T-cell (primary cell): Measurements from ENCODE around the gene KDM3A. TPM values are rescaled to one million over a fixed set of nuclear protein-coding genes. Genes with fewer than 3 reads are reported as not detected.

ENCODE experiments used
- ATAC-seq, 4 experiments: fragments of 200-7000 bp in 3 of 4; fragments of 150-1000 bp in 1 of 4; cut with Tn5 transposase; replicated peaks in 1 of 4; 1 replicate in 3 of 4; 2 replicates in 1 of 4; pipeline ENCODE4 v1.10.0; 2021; ENCODE audit warnings: moderate library complexity in 3 of 4, mild to moderate bottlenecking in 2 of 4, moderate number of reproducible peaks in 1 of 4
- CTCF ChIA-PET, 2 donors: fragments of 300-600 bp; sonication (Branson Sonifier 250); formaldehyde crosslinking; loops; one replicate each; lab custom pipeline; 2022; ENCODE audit warnings: antibody characterized with exemption in 2 of 2; lab: Charles Lee
- POLR2A ChIA-PET, 2 donors: fragments of 300-600 bp; sonication (Branson Sonifier 250); formaldehyde crosslinking; loops; one replicate each; lab custom pipeline; 2022; ENCODE audit warnings: antibody characterized with exemption in 2 of 2; lab: Charles Lee
- DNase-seq, 35 experiments: peaks; one replicate each; pipeline versions ENCODE4 v3.0.0 to v3.0.0-alpha.2; 2013 to 2023
- H3K27ac ChIP-seq: one replicate; pipeline ENCODE4 v1.5.1; 2013; ENCODE audit warnings: low read length
- H3K27me3 ChIP-seq, 2 experiments: replicated peaks in 1 of 2; 1 replicate in 1 of 2; 2 replicates in 1 of 2; pipeline versions ENCODE4 v1.6.1 to v1.7.0; 2013; ENCODE audit warnings: low read length in 1 of 2, mixed read lengths in 1 of 2; ENCODE audit not compliant: control insufficient read depth in 2 of 2, insufficient read depth in 2 of 2; ENCODE audit errors: extremely low read depth in 1 of 2
- H3K36me3 ChIP-seq, 2 donors: 1 replicate in 1 of 2; 2 replicates in 1 of 2; pipeline versions ENCODE4 v1.6.1 to v1.7.0; 2013; ENCODE audit warnings: low read length in 1 of 2; ENCODE audit not compliant: control insufficient read depth in 2 of 2, insufficient read depth in 1 of 2; ENCODE audit errors: extremely low read depth in 1 of 2
- H3K4me1 ChIP-seq, 2 experiments: 1 replicate in 1 of 2; 2 replicates in 1 of 2; pipeline versions ENCODE4 v1.6.1 to v1.7.0; 2013; ENCODE audit warnings: low read length in 2 of 2, mixed read lengths in 1 of 2; ENCODE audit not compliant: insufficient read depth in 2 of 2, control insufficient read depth in 1 of 2; ENCODE audit errors: extremely low read depth in 1 of 2
- H3K4me3 ChIP-seq, 2 donors: 1 replicate in 1 of 2; 2 replicates in 1 of 2; pipeline versions ENCODE4 v1.5.1 to v1.7.0; 2013; ENCODE audit warnings: mild to moderate bottlenecking in 2 of 2, low read length in 1 of 2, moderate library complexity in 1 of 2; ENCODE audit not compliant: control insufficient read depth in 1 of 2; ENCODE audit errors: extremely low read depth in 1 of 2
- H3K9me3 ChIP-seq: 2 replicates; pipeline ENCODE4 v1.7.0; 2013
- H3K27ac Mint-ChIP-seq, 2 donors: one replicate each; pipeline ENCODE4 v1.8.0; 2020 to 2021; ENCODE audit warnings: mild to moderate bottlenecking in 2 of 2, mixed read lengths in 2 of 2
- H3K27me3 Mint-ChIP-seq, 2 donors: one replicate each; pipeline ENCODE4 v1.8.0; 2021 to 2022; ENCODE audit warnings: mixed read lengths in 2 of 2
- H3K36me3 Mint-ChIP-seq: one replicate; pipeline ENCODE4 v1.8.0; 2021; ENCODE audit warnings: mixed read lengths
- H3K4me1 Mint-ChIP-seq, 3 donors: one replicate each; pipeline ENCODE4 v1.8.0; 2020 to 2022; ENCODE audit warnings: mixed read lengths in 3 of 3, mild to moderate bottlenecking in 1 of 3
- H3K4me3 Mint-ChIP-seq, 3 donors: one replicate each; pipeline ENCODE4 v1.8.0; 2020 to 2022; ENCODE audit warnings: mild to moderate bottlenecking in 3 of 3, mixed read lengths in 3 of 3, moderate library complexity in 3 of 3
- H3K9me3 Mint-ChIP-seq, 3 donors: one replicate each; pipeline ENCODE4 v1.8.0; 2020 to 2022; ENCODE audit warnings: mixed read lengths in 3 of 3
- WGBS: methylation state at CpG from one replicate; pipeline ENCODE4 v1.1.5; 2013; ENCODE audit warnings: missing lambda C conversion rate; ENCODE audit not compliant: insufficient coverage; 5-methylcytosine and 5-hydroxymethylcytosine counted together
- total RNA-seq, 35 experiments: library from RNA in 6 of 35; stranded (reverse) in 6 of 35; fragments of 120-200 nt in 1 of 35; gene quantifications; one replicate each; pipeline versions ENCODE4 v1.2.1 to v1.2.4 and lab custom pipeline; 2013 to 2026

KDM3A gene
- total RNA-seq, 5 donors from 2014 or later (not counting 1 experiment from before 2014, with no cell fraction given), result 140 to 168 (median 145) TPM

DNA sequence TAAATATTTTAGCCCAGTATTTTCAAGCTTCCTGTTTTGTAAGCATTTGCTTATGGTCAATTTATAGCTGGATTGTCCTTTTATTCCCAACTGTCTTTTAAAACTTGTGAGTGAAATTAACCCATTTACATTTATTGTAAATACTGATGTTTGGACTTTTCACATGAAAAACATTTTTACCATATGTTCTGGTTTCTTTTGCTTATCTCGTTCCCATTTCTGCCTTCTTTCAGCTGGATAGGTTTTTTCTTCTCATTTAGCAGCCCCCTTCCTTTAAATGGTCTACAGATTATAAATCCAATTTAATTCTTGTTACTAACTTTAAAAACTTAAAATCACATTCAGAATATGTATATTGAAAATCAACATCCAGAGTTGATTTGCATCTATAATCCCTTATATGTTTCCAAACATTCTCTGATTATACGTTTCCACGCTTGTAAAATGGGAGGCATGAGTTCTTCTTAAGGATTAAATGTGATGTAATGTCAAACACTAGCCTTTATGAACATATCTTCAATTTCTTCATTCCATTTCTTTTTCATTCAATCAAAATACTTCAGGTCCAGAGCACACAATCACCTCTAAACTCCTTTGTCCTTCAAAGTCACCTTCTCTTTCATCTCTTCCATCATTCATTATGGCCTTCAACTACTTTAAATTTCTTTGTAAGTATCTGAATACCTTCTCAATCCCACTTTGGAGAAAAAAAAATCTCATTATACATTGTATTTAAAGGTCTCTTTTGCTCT lies 1.1 kb upstream of the KDM3A start:
- Mint-ChIP-seq H3K36me3 (peaks cover 40% of the 10 kb centered on the region), H3K4me1 (peaks cover 35 to 41% (median 40%) of the 10 kb centered on the region in 3 donors), H3K27me3 (no peaks in the 10 kb centered on the region), H3K27ac (peak overlapping the region; percentile 99), H3K4me3 (peak overlapping the region; percentile 94 to 98 (median 96)), H3K9me3 (peaks cover 9 to 25% (median 15%) of the 10 kb centered on the region in 3 donors)
- peaks cover 14% of the 10 kb centered on the region for H3K9me3 ChIP-seq
- peak overlapping the region in 1 of 2 donors; percentile 93 for H3K4me3 ChIP-seq
- POLR2A ChIA-PET, result interaction anchor here (0.6 to 1.7 kb wide), 3 partner anchors 9 to 28 kb away, joined by 3 to 11 read pairs (median 5); no protein-coding TSS in a partner anchor
- CTCF ChIA-PET, result interaction anchor here in 1 of 2 donors (0.8 to 1.5 kb wide), 2 partner anchors 29 to 404 kb away, joined by 3 to 5 read pairs; no protein-coding TSS in a partner anchor
- H3K4me1 ChIP-seq, result peaks cover 21 to 24% of the 10 kb centered on the region in 2 experiments
- H3K36me3 ChIP-seq, result peaks cover 0 to 10% of the 10 kb centered on the region in 2 donors
- DNase-seq (peak in 1 of 35 experiments; percentile 5), ATAC-seq (no peak)
- H3K27me3 ChIP-seq, result peaks cover 0 to 3% of the 10 kb centered on the region in 2 experiments
- H3K27ac ChIP-seq, result peak overlapping the region; percentile 87
- no CpG with 5 or more reads among the region's 3 CpGs for WGBS

DNA sequence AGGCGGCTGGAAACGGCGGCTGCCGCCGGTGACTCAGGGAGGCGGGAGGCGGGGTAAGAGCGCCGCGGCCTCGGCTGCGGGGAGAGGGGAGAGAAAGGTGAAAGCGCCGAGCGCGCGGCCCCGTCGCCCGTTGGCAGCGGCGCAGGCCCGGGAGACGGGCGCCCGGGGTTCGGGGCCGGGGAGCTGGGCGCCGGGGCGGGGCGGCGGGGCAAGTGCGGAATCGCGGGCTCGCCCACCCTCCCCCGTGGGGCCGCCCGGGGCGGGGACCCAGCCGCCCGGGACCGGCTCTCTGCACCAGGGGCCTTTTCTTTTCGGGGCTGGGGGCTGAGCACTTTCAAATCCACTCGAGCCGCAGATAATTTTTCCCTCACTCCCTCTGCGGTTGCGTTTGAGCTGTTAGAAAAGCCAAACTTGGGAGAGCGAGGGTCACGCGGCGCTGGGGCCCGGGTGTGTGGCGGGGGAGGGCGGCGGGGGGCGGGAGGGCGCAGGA lies 266 bp downstream of the KDM3A start:
- Histone ChIP-seq H3K27ac (peak overlapping the region; percentile 87), H3K9me3 (peaks cover 14% of the 10 kb centered on the region), H3K36me3 (peaks cover 0 to 20% of the 10 kb centered on the region in 2 donors), H3K4me1 (peaks cover 29% of the 10 kb centered on the region in 2 experiments), H3K4me3 (peak overlapping the region; percentile 74 to 93), H3K27me3 (peaks cover 0 to 3% of the 10 kb centered on the region in 2 experiments)
- H3K4me1 Mint-ChIP-seq, result peaks cover 49 to 55% (median 54%) of the 10 kb centered on the region in 3 donors
- WGBS, result 1% methylated on average over 40 of the region's 59 CpGs
- ATAC-seq (no peak), DNase-seq (no peak)
- peak overlapping the region; percentile 99 for H3K27ac Mint-ChIP-seq
- peaks cover 47% of the 10 kb centered on the region for H3K36me3 Mint-ChIP-seq
- H3K27me3 Mint-ChIP-seq, result no peaks in the 10 kb centered on the region
- H3K4me3 Mint-ChIP-seq, result peak overlapping the region; percentile 94 to 98 (median 96)
- CTCF ChIA-PET, result interaction anchor here in 1 of 2 donors (0.6 to 1.6 kb wide), 8 partner anchors 14 to 1441 kb away, joined by 3 to 7 read pairs (median 5); partner anchors contain the start of genes POLR1A and PTCD3
- POLR2A ChIA-PET, result interaction anchor here (0.6 to 1.7 kb wide), 14 partner anchors 9 to 875 kb away, joined by 3 to 18 read pairs (median 5); partner anchors contain the start of genes POLR1A (in 1 of the 2), PTCD3 (in 1 of the 2) and ST3GAL5 (in 1 of the 2)
- peaks cover 9 to 25% (median 15%) of the 10 kb centered on the region in 3 donors for H3K9me3 Mint-ChIP-seq

DNA sequence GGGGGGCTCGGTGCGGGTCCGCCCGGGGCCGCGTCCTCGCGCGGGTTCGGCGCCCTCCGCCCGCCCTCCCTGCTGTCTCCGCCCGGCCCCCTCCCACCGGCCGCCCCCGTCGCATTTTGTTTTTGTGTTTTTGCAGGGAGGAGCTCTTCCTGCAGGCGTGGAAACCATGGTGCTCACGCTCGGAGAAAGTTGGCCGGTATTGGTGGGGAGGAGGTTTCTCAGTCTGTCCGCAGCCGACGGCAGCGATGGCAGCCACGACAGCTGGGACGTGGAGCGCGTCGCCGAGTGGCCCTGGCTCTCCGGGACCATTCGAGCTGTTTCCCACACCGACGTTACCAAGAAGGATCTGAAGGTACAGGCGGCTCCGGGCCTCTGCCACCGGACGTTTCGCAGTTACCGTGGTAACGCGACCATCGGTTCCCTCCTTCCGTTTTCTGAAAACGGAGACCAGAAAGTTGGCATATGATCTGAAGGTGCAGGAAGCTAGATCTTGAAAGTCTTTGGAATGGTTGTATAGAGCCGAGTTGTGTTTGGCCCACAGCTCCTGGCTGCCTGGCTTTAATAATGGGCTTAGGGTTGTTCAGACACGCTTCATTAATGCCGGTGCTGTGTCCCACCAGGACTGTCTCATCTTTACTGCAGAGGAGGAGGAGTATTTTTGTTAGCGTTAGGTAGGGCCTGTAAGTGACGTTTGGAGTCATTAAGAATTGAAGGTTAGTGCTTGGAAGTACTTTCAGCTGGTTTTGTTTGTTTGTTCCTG lies 891 bp downstream of the KDM3A start:
- peaks cover 29 to 35% of the 10 kb centered on the region in 2 experiments for H3K4me1 ChIP-seq
- peak overlapping the region; percentile 87 for H3K27ac ChIP-seq
- H3K4me3 ChIP-seq, result peak overlapping the region; percentile 93 to 97
- POLR2A ChIA-PET, result interaction anchor here (0.6 to 1.7 kb wide), 17 partner anchors 9 to 563 kb away, joined by 3 to 18 read pairs (median 5); partner anchors contain the start of gene ST3GAL5 (in 1 of the 2)
- Mint-ChIP-seq H3K27me3 (no peaks in the 10 kb centered on the region), H3K4me1 (peaks cover 55 to 59% (median 55%) of the 10 kb centered on the region in 3 donors), H3K36me3 (peaks cover 47% of the 10 kb centered on the region), H3K4me3 (peak overlapping the region; percentile 98), H3K27ac (peak overlapping the region; percentile 98 to 99), H3K9me3 (peaks cover 9 to 25% (median 11%) of the 10 kb centered on the region in 3 donors)
- CTCF ChIA-PET, result interaction anchor here (0.6 to 1.6 kb wide), 5 partner anchors 229 to 644 kb away, joined by 4 to 7 read pairs (median 5); partner anchors contain the start of genes POLR1A (in 1 of the 2) and PTCD3 (in 1 of the 2)
- under 1% methylated on average over 39 of the region's 53 CpGs for WGBS
- DNase-seq, result peak; percentile 52 to 79 (median 69)
- peaks cover 14% of the 10 kb centered on the region for H3K9me3 ChIP-seq
- peak; percentile 28 to 36 (median 33) for ATAC-seq
- peaks cover 0 to 2% of the 10 kb centered on the region in 2 experiments for H3K27me3 ChIP-seq
- H3K36me3 ChIP-seq, result peaks cover 0 to 21% of the 10 kb centered on the region in 2 donors

DNA sequence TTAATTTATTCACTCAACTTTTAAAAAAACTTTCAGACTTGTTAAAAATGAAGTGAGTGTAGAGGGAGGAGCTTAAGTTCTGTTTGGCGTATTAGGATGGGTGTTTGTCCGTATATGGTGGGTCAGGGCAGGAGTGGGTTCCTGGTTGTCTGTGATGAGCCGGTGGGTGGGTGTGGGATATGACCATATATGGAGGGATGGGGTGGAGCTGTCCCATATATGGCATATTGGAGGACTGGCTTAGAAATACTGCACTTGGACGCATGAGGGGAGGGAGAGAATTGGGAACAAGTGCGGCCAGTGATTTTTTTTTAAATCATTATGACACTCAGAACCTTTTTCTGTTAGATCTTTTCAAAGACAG lies 1.5 kb downstream of the KDM3A start:
- Mint-ChIP-seq H3K9me3 (peaks cover 7 to 21% (median 9%) of the 10 kb centered on the region in 3 donors), H3K27ac (peak overlapping the region; percentile 98 to 99), H3K36me3 (peaks cover 49% of the 10 kb centered on the region), H3K4me1 (peaks cover 59 to 64% (median 61%) of the 10 kb centered on the region in 3 donors), H3K4me3 (peak overlapping the region; percentile 98), H3K27me3 (no peaks in the 10 kb centered on the region)
- CTCF ChIA-PET, result interaction anchor here in 1 of 2 donors (0.6 to 1.6 kb wide), 3 partner anchors 229 to 351 kb away, joined by 3 to 7 read pairs (median 5); partner anchors contain the start of genes POLR1A and PTCD3
- Histone ChIP-seq H3K27me3 (no peaks in the 10 kb centered on the region), H3K4me1 (peaks cover 31 to 35% of the 10 kb centered on the region in 2 experiments), H3K36me3 (peaks cover 0 to 22% of the 10 kb centered on the region in 2 donors), H3K9me3 (peaks cover 14% of the 10 kb centered on the region), H3K27ac (peak overlapping the region; percentile 87), H3K4me3 (peak overlapping the region; percentile 93 to 97)
- peak; percentile 7 to 88 (median 73) for DNase-seq
- POLR2A ChIA-PET, result interaction anchor here (0.7 to 1.7 kb wide), 7 partner anchors 12 to 119 kb away, joined by 3 to 18 read pairs (median 3); no protein-coding TSS in a partner anchor
- WGBS, result 0% methylated on average over 3 of the region's 5 CpGs
- peak; percentile 28 to 55 (median 33) for ATAC-seq

GRCh38 chr2:86443631-86444350 lies 2.6 kb downstream of the KDM3A start:
- H3K4me3 ChIP-seq, result peak overlapping the region in 1 of 2 donors; percentile 97
- CTCF ChIA-PET, result interaction anchor here in 1 of 2 donors (0.7 kb wide), 1 partner anchor 832 kb away, joined by 3 read pairs; the partner anchor contains the start of gene C2orf68
- Mint-ChIP-seq H3K9me3 (peaks cover 5 to 13% (median 7%) of the 10 kb centered on the region in 3 donors), H3K27ac (peak overlapping the region; percentile 98 to 99), H3K4me3 (peak overlapping the region; percentile 98), H3K4me1 (peaks cover 71 to 75% (median 72%) of the 10 kb centered on the region in 3 donors), H3K27me3 (no peaks in the 10 kb centered on the region), H3K36me3 (peaks cover 60% of the 10 kb centered on the region)
- DNase-seq (peak in 1 of 35 experiments; percentile 4), ATAC-seq (no peak)
- no peaks in the 10 kb centered on the region for H3K27me3 ChIP-seq
- 20% methylated on average over 1 of the region's 7 CpGs for WGBS
- H3K27ac ChIP-seq, result peak overlapping the region; percentile 87
- peaks cover 7% of the 10 kb centered on the region for H3K9me3 ChIP-seq
- peaks cover 37 to 38% of the 10 kb centered on the region in 2 experiments for H3K4me1 ChIP-seq
- H3K36me3 ChIP-seq, result peaks cover 2 to 30% of the 10 kb centered on the region in 2 donors
- POLR2A ChIA-PET, result interaction anchor here (0.5 to 1.7 kb wide), 2 partner anchors 12 to 15 kb away, joined by 6 to 8 read pairs; no protein-coding TSS in a partner anchor
